Activated naive CD4-positive, alpha-beta T cell treated with anti-CD3 and anti-CD28 coated beads, Interleukin-2, amount 10 ng/mL, durations not matched to agents 7 days and 5 days (primary cell): ENCODE measurements around the gene PBX3.

Experiments used
- CTCF ChIA-PET: fragments of 350-600 bp; sonication (Branson Sonifier 250); formaldehyde crosslinking; loops from one replicate; lab custom pipeline; 2021; ENCODE audit warnings: antibody characterized with exemption; lab: Charles Lee
- DNase-seq: peaks from one replicate; pipeline ENCODE4 v3.0.0-alpha.2; 2020
- H3K27ac Mint-ChIP-seq: one replicate; pipeline ENCODE4 v1.8.0; 2021; ENCODE audit warnings: mild to moderate bottlenecking, moderate library complexity, mixed read lengths
- H3K27me3 Mint-ChIP-seq: one replicate; pipeline ENCODE4 v1.8.0; 2021; ENCODE audit warnings: mild to moderate bottlenecking, mixed read lengths
- H3K36me3 Mint-ChIP-seq: one replicate; pipeline ENCODE4 v1.8.0; 2021; ENCODE audit warnings: mixed read lengths
- H3K4me1 Mint-ChIP-seq: one replicate; pipeline ENCODE4 v1.8.0; 2021; ENCODE audit warnings: mixed read lengths
- H3K4me3 Mint-ChIP-seq: one replicate; pipeline ENCODE4 v1.8.0; 2021; ENCODE audit warnings: mild to moderate bottlenecking, moderate library complexity, mixed read lengths
- H3K9me3 Mint-ChIP-seq: one replicate; pipeline ENCODE4 v1.8.0; 2021; ENCODE audit warnings: mixed read lengths

The PBX3 gene

GRCh38 chr9:125747053-125747764 is at the start of gene PBX3:
PBX3 (plus strand) TSS chr9:125747373.
- Mint-ChIP-seq H3K27me3 (peaks cover 25% of the 10 kb centered on the region), H3K4me3 (peak within 1 kb of the TSS; percentile 89), H3K27ac (peak within 1 kb of the TSS; percentile 93), H3K9me3 (no peaks in the 10 kb centered on the region), H3K36me3 (peaks cover 13% of the 10 kb centered on the region), H3K4me1 (peaks cover 38% of the 10 kb centered on the region)
- CTCF ChIA-PET, result no interaction called here
- DNase-seq, result peak; percentile 64

DNA sequence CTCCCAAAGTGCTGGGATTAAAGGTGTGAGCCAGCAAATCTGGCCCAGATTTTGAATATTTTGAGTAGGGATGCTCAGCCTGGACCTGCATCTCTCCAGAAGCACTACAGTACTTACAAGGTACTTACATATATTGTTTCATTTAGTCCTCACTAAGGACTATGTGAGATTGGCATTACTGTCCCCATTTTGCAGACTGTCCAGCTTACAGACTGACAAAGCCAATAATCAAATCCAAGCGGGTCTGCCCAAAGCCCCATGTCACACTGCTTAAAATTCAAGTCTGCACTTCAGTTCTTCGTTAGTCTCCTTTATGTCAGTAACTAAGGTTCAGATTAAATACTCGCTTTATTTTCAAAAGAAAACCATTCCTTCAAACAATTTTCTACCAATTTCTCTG is 47.3 kb upstream of the PBX3 start:
- H3K4me1 Mint-ChIP-seq, result peaks cover 26% of the 10 kb centered on the region
- H3K27ac Mint-ChIP-seq, result no peak overlapping the region
- CTCF ChIA-PET, result no interaction called here
- H3K9me3 Mint-ChIP-seq, result no peaks in the 10 kb centered on the region
- H3K27me3 Mint-ChIP-seq, result no peaks in the 10 kb centered on the region
- peaks cover 15% of the 10 kb centered on the region for H3K36me3 Mint-ChIP-seq
- H3K4me3 Mint-ChIP-seq, result no peak overlapping the region
- DNase-seq, result no peak

- H3K27ac Mint-ChIP-seq, result no peak overlapping the region
- no peak overlapping the region for H3K4me3 Mint-ChIP-seq
- H3K9me3 Mint-ChIP-seq, result no peaks in the 10 kb centered on the region
- CTCF ChIA-PET, result no interaction called here
- no peaks in the 10 kb centered on the region for H3K27me3 Mint-ChIP-seq
- no peak for DNase-seq
- H3K4me1 Mint-ChIP-seq, result peaks cover 35% of the 10 kb centered on the region
- H3K36me3 Mint-ChIP-seq, result peaks cover 18% of the 10 kb centered on the region
Measured at GRCh38 chr9:125700791-125701190, 46.4 kb upstream of the PBX3 start.

DNA sequence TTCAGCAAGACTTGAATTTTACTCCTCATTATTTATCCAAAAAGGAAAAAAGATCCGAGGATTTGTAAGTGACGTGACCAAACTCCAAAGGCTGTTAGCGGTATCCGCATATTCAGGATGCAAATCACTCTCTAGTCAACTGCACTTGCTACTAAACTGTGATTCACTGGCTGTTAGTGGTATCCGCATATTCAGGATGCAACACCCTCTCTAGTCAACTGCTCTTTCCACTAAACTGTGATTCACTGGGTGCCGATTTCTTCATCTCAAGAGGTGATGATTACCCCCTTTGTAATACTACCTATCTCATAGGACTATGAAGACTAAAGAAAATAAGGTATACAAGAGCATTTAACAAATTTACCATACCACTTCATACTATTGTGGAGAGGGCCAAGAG is 45.8 kb upstream of the PBX3 start:
- H3K27ac Mint-ChIP-seq, result no peak overlapping the region
- CTCF ChIA-PET, result no interaction called here

DNA sequence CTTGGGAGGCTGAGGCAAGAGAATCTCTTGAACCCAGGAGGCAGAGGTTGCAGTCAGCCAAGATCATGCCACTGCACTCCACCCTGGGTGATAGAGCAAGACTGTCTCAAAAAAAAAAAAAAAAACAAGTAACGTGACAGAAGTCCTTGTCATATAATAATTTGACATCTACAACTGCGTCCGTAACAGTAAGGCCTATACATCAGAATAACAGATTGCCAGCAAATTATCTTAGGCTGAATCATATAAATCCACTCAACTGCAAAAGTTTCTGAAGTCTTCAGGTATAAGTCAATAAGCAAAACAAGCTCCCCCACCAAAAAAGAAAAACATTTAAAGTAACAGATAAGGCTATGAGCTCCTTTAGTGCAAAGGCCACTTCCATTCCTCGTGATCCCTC is 43.5 kb upstream of the PBX3 start:
- no peaks in the 10 kb centered on the region for H3K9me3 Mint-ChIP-seq
- no peak overlapping the region for H3K27ac Mint-ChIP-seq
- H3K4me1 Mint-ChIP-seq, result peaks cover 48% of the 10 kb centered on the region
- H3K27me3 Mint-ChIP-seq, result no peaks in the 10 kb centered on the region
- peaks cover 16% of the 10 kb centered on the region for H3K36me3 Mint-ChIP-seq
- CTCF ChIA-PET, result interaction anchor here (1.8 kb wide), 1 partner anchor 145 kb away, joined by 3 read pairs; no protein-coding TSS in a partner anchor
- H3K4me3 Mint-ChIP-seq, result no peak overlapping the region
- DNase-seq, result no peak

More for the DNA sequence above, 45.8 kb upstream of the PBX3 start:
- peaks cover 41% of the 10 kb centered on the region for H3K4me1 Mint-ChIP-seq
- DNase-seq, result no peak
- no peaks in the 10 kb centered on the region for H3K9me3 Mint-ChIP-seq
- no peak overlapping the region for H3K4me3 Mint-ChIP-seq
- H3K36me3 Mint-ChIP-seq, result peaks cover 18% of the 10 kb centered on the region
- no peaks in the 10 kb centered on the region for H3K27me3 Mint-ChIP-seq

DNA sequence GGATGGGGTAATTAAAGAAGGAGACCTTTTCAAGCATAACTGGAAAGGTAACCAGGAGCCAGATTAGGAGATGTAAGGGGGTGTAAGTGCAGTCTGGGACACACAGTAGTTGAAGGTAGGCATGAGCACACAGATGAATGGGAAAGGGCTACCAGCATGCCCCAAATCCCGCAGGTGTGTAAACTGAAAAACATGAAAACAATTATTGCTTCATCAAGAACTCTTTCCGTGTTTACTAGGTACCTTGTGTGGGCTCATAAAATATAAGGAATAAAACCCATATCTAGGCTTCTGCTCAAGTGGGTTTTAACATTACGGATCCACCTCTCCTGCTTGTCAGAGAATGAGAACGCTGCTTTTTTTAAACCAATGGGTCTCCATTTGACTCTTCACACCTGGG is 41.3 kb upstream of the PBX3 start:
- CTCF ChIA-PET, result interaction anchor here (1.0 kb wide), 1 partner anchor 73 kb away, joined by 3 read pairs; no protein-coding TSS in a partner anchor
- peaks cover 16% of the 10 kb centered on the region for H3K36me3 Mint-ChIP-seq
- DNase-seq, result no peak
- H3K27ac Mint-ChIP-seq, result no peak overlapping the region
- peak overlapping the region; percentile 82 for H3K4me3 Mint-ChIP-seq
- peaks cover under 1% of the 10 kb centered on the region for H3K27me3 Mint-ChIP-seq
- peaks cover 44% of the 10 kb centered on the region for H3K4me1 Mint-ChIP-seq
- H3K9me3 Mint-ChIP-seq, result no peaks in the 10 kb centered on the region

GRCh38 chr9:125706651-125707471 is 40.3 kb upstream of the PBX3 start, which contains the start of gene MAPKAP1:
MAPKAP1 (minus strand) TSS chr9:125707208; CDS start chr9:125672574, 34,634 bp downstream.
- Mint-ChIP-seq H3K9me3 (no peaks in the 10 kb centered on the region), H3K27me3 (peaks cover 4% of the 10 kb centered on the region), H3K4me3 (peak within 1 kb of the TSS; percentile 82), H3K27ac (peak within 1 kb of the TSS; percentile 69), H3K36me3 (peaks cover 16% of the 10 kb centered on the region), H3K4me1 (peaks cover 38% of the 10 kb centered on the region)
- CTCF ChIA-PET, result interaction anchor here (1.0 to 1.1 kb wide), 2 partner anchors 41 to 74 kb away, joined by 3 read pairs; no protein-coding TSS in a partner anchor
- DNase-seq, result peak; percentile 95

DNA sequence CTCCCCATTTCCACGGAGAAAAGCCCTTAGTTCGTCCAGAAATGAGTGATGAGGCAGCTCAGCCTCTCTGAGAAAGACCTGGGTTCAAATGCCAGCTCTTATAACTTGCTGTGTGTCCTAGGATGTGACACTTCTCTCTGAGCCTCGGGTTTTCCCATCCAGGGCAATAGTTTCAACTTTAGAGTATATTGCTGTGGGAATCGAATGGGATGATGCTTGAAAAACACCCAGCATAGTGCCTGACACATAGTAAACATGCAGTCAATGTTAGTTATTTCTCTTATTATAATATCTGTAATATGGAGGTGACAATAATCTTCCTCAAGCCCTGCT is 39.7 kb upstream of the PBX3 start:
- CTCF ChIA-PET, result interaction anchor here (1.1 kb wide), 1 partner anchor 41 kb away, joined by 3 read pairs; no protein-coding TSS in a partner anchor

GRCh38 chr9:125726456-125727132 is 20.6 kb upstream of the PBX3 start:
- no peak overlapping the region for H3K4me3 Mint-ChIP-seq
- peaks cover 24% of the 10 kb centered on the region for H3K27me3 Mint-ChIP-seq
- no peaks in the 10 kb centered on the region for H3K4me1 Mint-ChIP-seq
- DNase-seq, result no peak
- H3K36me3 Mint-ChIP-seq, result no peaks in the 10 kb centered on the region
- CTCF ChIA-PET, result interaction anchor here (0.9 kb wide), 1 partner anchor 260 kb away, joined by 3 read pairs; no protein-coding TSS in a partner anchor
- H3K9me3 Mint-ChIP-seq, result no peaks in the 10 kb centered on the region
- H3K27ac Mint-ChIP-seq, result no peak overlapping the region

More for the DNA sequence above, 39.7 kb upstream of the PBX3 start:
- Mint-ChIP-seq H3K4me1 (peaks cover 37% of the 10 kb centered on the region), H3K36me3 (peaks cover 16% of the 10 kb centered on the region), H3K27me3 (peaks cover 4% of the 10 kb centered on the region), H3K27ac (peak overlapping the region; percentile 69), H3K4me3 (peak overlapping the region; percentile 82), H3K9me3 (no peaks in the 10 kb centered on the region)
- DNase-seq, result no peak

- DNase-seq, result no peak
- no peak overlapping the region for H3K27ac Mint-ChIP-seq
- no peak overlapping the region for H3K4me3 Mint-ChIP-seq
- CTCF ChIA-PET, result no interaction called here
- no peaks in the 10 kb centered on the region for H3K4me1 Mint-ChIP-seq
- peaks cover 34% of the 10 kb centered on the region for H3K27me3 Mint-ChIP-seq
- no peaks in the 10 kb centered on the region for H3K9me3 Mint-ChIP-seq
- no peaks in the 10 kb centered on the region for H3K36me3 Mint-ChIP-seq
Measured at GRCh38 chr9:125730168-125730567, 17.0 kb upstream of the PBX3 start.

- Mint-ChIP-seq H3K27ac (no peak overlapping the region), H3K4me3 (no peak overlapping the region), H3K4me1 (no peaks in the 10 kb centered on the region), H3K27me3 (peaks cover 39% of the 10 kb centered on the region), H3K36me3 (no peaks in the 10 kb centered on the region), H3K9me3 (no peaks in the 10 kb centered on the region)
- DNase-seq, result no peak
- CTCF ChIA-PET, result no interaction called here
Measured at GRCh38 chr9:125732562-125732961, 14.6 kb upstream of the PBX3 start.

GRCh38 chr9:125739436-125739835 is 7.7 kb upstream of the PBX3 start:
- CTCF ChIA-PET, result no interaction called here

GRCh38 chr9:125742657-125743056 is 4.5 kb upstream of the PBX3 start:
- CTCF ChIA-PET, result no interaction called here
- no peak overlapping the region for H3K27ac Mint-ChIP-seq
- H3K4me1 Mint-ChIP-seq, result peaks cover 11% of the 10 kb centered on the region
- H3K9me3 Mint-ChIP-seq, result no peaks in the 10 kb centered on the region
- peaks cover 38% of the 10 kb centered on the region for H3K27me3 Mint-ChIP-seq
- no peak overlapping the region for H3K4me3 Mint-ChIP-seq
- no peak for DNase-seq
- no peaks in the 10 kb centered on the region for H3K36me3 Mint-ChIP-seq

More at GRCh38 chr9:125739436-125739835, 7.7 kb upstream of the PBX3 start:
- Mint-ChIP-seq H3K27me3 (peaks cover 30% of the 10 kb centered on the region), H3K9me3 (no peaks in the 10 kb centered on the region), H3K27ac (no peak overlapping the region), H3K36me3 (no peaks in the 10 kb centered on the region), H3K4me1 (no peaks in the 10 kb centered on the region), H3K4me3 (no peak overlapping the region)
- no peak for DNase-seq
